ENCODE results near the gene SYT5.
"Not testable (repeated sequence)": the region's sequence is repeated elsewhere in the genome, so short reads cannot be mapped to it uniquely, and the experiment has no call there.

The SYT5 gene

GRCh38 chr19:55208880-55209692 lies 29.0 kb upstream of the SYT5 start, which contains the start of gene PTPRH:
Gene PTPRH (minus strand): TSS chr19:55209501. CDS start chr19:55209433, 68 bp downstream.
- peak; percentile 6 for DNase-seq (ENCODE audit: low spot score)

- DNase-seq (ENCODE audit: low spot score), result peak; percentile 99
These were observed 26.8 kb upstream of the SYT5 start for GRCh38 chr19:55206664-55207500.

GRCh38 chr19:55202199-55202598 lies 22.1 kb upstream of the SYT5 start:
- peak; percentile 16 for DNase-seq (ENCODE audit: low spot score)

- DNase-seq (ENCODE audit: low spot score), result no peak
These were observed 19.6 kb upstream of the SYT5 start for GRCh38 chr19:55199620-55200204.

DNA sequence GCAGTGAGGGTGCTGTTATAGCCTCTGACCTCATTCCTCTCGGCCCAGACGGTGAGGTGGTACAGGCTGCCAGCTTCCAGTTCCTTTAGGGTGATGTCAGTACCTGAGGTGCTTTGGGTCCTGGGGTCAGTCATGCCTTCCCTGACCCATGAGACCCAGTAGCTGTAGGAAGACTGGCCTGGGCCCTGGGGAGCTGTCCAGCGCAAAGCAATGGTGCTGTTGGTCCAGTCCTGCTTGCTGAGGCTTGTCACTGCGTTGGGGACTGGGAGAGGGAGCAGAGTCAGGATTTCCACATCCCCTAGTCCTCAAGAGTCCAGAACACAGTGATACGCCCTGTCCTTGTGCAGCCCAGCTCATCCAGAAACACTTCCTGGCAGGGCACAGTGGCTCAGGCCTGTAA lies 18.6 kb upstream of the SYT5 start:
- no peak for DNase-seq (ENCODE audit: low spot score)

GRCh38 chr19:55197528-55197927 lies 17.4 kb upstream of the SYT5 start:
- no peak for DNase-seq (ENCODE audit: low spot score)

GRCh38 chr19:55196803-55197202 lies 16.7 kb upstream of the SYT5 start:
- no peak for DNase-seq (ENCODE audit: low spot score)

DNA sequence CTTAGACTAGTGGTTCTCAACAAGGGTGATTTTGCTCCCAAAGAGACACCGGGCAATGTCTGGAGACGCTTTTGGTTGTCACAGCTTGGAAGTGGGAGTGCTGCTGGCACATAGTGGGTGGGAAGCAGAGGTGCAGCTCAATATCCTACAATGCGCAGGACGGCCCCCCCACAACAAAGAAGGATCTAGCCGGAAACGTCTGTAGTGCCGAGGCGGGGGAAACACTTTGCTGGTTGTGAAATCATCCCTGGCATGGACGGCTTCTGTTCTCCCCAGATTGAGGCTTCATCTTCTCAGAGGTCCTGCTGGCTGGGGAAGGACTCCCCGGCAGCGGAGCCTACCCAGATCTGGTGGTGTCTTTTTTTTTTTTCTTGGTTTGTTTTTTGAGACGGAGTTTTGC lies 13.4 kb upstream of the SYT5 start:
- DNase-seq (ENCODE audit: low spot score), result no peak

GRCh38 chr19:55189403-55189835 lies 9.3 kb upstream of the SYT5 start:
- peak; percentile 81 for DNase-seq (ENCODE audit: low spot score)

- no peak for DNase-seq (ENCODE audit: low spot score)
These were observed 8.5 kb upstream of the SYT5 start for GRCh38 chr19:55188625-55189024.

DNA sequence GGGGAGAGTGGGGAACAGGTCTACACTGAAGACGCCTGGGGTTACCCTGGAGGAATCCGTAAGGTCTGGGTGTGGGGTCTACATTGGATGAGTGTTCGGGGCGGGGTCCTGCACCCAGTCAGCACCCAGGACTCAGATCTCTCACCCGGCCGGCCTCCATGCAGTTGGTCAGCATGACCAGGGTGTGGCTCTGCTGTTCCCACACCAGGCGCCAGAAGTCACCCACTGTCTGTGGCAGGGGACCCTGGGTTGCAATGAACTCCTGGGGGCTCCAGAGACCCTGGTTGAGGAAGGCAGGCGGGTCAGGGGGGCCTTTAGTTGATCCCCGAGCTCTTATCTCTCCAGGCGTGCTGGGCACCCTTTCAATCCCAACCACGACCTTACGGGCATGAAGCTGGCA lies 6.0 kb upstream of the SYT5 start:
- no peak for DNase-seq (ENCODE audit: low spot score)

GRCh38 chr19:55181740-55182139 lies 1.7 kb upstream of the SYT5 start:
- DNase-seq (ENCODE audit: low spot score), result no peak

DNA sequence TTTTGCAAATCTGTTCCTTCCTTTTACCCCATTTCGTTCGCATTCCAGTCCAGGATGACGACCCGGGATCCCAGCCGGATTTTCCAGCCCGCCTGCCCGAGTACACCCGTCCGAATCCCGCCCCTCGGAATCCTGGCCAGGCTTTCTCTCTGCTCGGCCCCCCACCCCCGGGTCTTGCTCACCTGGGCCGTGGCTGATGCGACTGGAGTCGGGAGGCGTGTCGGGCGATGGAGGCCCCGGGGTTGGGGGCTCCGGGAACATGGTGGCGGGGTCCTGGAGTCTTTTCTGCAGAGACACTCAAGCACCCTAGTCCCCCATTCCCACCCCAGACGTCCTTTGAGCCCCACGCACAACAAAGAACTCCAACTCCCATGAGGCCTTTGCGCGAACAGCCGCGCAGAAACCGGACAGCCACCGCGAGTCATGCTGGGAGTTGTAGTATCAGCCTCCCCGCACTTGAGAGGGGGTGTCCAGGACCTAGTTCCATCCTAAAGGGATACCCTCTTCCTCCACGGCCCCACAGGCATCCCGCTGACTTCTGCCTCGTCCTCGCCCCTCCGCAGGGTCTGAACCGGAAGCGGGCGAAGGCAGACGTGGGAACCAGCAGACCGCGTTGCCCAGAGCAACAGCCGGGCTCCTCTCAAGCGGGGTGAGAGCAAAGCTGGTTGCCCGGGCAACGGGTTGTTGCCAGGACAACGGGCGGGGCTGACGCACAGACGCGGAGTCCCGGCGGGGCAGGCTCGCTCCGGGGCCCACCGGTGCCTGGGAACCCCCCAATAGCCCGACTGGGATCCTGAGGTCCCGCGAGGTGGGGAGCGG lies 1.1 kb downstream of the SYT5 start:
- DNase-seq (ENCODE audit: low spot score), result peak; percentile 86

GRCh38 chr19:55176076-55176475 lies 4.0 kb downstream of the SYT5 start:
- no peak for DNase-seq (ENCODE audit: low spot score)

DNA sequence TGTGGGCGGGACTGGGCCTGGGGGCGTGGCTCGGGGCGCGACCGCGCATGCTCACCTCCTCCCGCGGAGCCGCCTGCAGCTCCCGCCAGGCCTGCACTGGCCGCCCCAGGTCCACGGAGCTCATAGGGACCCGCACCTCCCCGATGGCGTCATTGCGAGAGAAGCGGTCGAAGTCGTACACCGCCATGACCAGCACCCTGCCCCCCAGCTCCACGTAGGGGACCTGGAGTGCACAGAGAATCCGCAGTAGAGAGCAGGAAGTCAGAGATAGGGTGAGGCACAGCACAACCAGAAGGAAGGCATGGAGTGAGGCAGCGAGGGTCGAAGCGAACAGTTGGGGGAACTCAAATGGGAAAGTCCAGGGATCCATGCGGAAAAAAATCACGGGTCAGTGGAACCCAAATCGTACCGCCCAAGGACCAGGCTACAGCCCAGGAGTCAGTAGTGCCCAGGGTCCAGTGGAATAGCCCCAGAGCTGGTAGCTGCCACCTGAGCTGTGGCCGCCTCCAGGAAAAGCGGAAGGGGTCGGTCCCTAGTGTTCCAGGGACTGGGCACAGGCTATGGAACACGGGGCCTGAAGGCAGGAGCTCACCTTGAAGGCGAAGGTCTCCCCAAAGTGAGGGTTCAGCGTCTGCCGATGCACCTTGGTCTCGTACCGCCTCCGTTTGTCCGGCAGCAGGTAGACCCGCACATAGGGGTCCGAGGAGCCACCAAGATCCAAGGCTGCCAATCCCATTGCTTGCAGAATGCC lies 4.8 kb downstream of the SYT5 start:
- DNase-seq (ENCODE audit: low spot score), result no peak

GRCh38 chr19:55174425-55175116 lies 5.5 kb downstream of the SYT5 start:
- DNase-seq (ENCODE audit: low spot score), result no peak

DNA sequence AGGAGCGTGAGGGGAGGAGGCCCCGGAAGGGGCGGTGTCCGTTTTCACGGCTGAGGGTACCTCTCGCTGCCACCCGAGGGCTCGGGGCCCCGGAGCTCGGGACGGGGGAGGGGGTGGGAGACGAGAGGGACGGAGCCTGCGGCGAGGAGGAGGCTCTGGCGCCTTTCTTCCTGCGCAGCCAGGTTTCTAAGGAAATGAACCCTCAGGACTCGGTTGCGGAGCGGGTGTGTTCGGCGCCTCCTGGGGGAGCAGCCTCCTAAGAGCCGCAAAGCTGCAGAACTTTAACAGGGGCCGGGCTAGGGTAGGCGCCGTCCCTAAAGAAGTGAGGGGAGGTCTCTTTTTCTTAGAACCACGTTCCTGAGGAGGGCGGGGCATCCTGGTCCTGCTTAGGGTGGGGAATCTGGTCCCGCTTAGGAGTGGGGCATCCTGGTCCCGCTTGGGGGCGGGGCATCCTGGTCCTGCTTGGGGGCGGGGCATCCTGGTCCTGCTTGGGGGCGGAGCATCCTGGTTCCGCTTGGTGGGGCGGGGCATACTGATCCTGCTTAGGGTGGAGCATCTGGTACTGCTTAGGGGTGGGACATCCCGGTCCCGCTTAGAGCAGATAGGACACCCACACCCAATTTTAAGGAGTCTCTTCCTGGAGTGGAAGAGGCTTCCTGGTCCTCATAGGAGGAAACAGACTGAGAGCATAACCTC lies 6.2 kb downstream of the SYT5 start:
- peak; percentile 95 for DNase-seq (ENCODE audit: low spot score)

- no peak for DNase-seq (ENCODE audit: low spot score)
These were observed 6.8 kb downstream of the SYT5 start for GRCh38 chr19:55173186-55173713.

- peak; percentile 75 for DNase-seq (ENCODE audit: low spot score)
These were observed 7.3 kb downstream of the SYT5 start for GRCh38 chr19:55172741-55173140.

- not testable (repeated sequence) for DNase-seq (ENCODE audit: low spot score)
These were observed 7.8 kb downstream of the SYT5 start for GRCh38 chr19:55172318-55172717.
